GM12873 (cell line): Measurements from ENCODE around the gene SMU1.

Experiments
- TF ChIP-seq, protein P1 (sequence below): IDR thresholded peaks from 2 replicates; pipeline ENCODE4 v1.5.1; 2012; ENCODE audit warnings: low read depth, mild to moderate bottlenecking, moderate library complexity, low read length, control low read depth; ENCODE audit not compliant: insufficient read depth; ENCODE audit errors: missing control alignments

The SMU1 gene

DNA sequence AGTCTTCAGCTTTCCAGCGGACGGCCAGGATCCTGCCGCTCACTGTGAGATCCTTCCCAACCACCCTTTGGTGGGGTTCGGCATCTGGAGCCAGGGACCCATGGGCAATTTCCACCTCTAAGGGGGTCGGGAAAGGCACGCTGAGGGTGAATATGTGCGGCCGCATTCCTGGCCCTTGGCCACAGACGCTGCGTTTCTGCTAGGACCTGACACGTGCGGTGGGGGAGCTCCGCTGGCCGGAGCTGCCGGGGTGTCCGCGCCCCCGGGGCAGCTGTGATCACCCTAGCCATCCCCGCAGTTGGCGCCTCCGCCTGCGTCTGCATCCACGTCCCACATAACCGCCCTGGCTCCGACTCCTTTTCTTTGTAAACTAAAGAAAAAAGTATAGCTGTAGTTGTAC, 56.7 kb downstream of the SMU1 start:
- TF ChIP-seq, protein P1, sequence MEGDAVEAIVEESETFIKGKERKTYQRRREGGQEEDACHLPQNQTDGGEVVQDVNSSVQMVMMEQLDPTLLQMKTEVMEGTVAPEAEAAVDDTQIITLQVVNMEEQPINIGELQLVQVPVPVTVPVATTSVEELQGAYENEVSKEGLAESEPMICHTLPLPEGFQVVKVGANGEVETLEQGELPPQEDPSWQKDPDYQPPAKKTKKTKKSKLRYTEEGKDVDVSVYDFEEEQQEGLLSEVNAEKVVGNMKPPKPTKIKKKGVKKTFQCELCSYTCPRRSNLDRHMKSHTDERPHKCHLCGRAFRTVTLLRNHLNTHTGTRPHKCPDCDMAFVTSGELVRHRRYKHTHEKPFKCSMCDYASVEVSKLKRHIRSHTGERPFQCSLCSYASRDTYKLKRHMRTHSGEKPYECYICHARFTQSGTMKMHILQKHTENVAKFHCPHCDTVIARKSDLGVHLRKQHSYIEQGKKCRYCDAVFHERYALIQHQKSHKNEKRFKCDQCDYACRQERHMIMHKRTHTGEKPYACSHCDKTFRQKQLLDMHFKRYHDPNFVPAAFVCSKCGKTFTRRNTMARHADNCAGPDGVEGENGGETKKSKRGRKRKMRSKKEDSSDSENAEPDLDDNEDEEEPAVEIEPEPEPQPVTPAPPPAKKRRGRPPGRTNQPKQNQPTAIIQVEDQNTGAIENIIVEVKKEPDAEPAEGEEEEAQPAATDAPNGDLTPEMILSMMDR = no peak

DNA sequence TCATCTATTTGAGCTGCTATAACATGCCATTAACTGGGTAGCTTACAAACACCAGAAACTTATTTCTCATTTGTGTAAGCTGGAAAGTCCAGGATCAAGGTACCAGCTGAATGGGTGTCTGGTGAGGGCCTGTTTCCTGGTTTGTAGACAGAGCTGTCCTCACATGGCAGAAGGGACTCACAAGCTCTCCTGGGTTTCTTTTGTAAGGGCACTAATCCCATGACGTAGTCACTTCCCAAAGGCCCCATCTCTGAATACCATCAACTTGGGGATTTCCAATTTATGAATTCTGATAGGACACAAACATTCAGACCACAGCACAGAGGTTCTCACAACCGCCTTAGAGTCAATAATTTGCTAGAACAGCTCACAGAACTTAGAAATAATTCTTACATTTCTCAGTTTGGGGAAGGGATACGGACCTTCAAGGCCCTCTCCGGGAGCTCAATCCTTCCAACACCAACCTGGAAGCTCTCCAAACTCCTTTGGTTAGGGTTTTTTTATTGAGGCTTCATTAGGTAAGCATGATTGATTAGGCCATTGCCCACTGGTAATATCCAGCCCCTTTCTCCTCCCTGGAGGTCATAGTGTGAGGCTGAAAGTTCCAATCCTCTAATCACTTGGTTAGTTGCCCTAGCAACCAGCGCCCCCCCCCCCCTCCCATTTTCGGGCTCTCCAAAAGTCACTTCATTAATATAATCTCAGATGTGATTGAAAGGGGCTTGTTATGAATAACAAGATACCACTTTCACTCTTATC, 59.0 kb downstream of the SMU1 start:
- TF ChIP-seq, protein P1 = no peak

DNA sequence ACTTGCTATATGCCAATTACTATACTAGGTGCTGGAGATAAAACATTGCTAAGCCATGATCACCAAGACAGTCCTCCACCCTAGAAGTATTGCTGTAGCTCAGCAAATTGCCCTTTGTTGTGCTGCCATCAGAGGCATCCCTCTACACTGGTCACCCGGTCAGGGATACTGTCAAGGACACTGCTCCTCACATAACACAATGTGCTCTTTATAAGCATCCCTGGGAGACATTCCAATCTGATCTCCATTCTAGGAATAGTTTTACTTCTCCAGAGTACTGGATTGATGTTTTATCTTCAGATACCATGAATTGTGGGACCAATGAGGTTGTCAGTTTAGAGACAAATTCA, 61.8 kb downstream of the SMU1 start:
- TF ChIP-seq, protein P1 = no peak

DNA sequence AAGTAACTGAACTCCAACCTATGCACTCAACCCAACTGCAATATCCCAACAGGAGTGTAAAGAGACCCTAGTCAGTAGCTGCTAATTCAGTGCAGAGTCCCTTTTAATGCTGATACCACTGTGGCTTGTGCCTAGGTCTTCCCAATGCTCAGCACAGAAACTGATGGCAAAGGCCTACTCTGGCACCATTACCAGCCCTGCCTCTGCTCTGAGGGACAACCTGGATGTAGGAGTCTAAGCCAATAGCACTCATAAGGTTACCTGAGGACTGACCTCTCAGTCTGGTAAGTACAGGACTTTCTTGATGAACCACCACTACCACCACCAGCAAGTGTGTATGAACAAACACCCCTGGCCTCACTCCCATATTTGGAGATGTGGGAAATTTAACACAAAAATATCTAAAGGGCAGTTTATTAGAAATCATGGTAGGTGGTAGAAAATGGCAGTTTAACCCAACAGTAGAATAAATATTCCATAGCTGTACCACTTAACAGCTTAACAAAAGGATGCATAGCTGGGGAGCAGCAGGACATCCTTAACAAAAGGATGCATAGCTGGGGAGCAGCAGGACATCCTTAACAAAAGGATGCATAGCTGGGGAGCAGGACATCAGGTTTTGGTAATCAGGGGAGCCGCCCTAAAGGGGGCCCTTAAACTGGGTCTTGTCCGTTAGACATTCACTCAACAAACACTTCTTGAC, 62.4 kb downstream of the SMU1 start:
- TF ChIP-seq, protein P1 = no peak

DNA sequence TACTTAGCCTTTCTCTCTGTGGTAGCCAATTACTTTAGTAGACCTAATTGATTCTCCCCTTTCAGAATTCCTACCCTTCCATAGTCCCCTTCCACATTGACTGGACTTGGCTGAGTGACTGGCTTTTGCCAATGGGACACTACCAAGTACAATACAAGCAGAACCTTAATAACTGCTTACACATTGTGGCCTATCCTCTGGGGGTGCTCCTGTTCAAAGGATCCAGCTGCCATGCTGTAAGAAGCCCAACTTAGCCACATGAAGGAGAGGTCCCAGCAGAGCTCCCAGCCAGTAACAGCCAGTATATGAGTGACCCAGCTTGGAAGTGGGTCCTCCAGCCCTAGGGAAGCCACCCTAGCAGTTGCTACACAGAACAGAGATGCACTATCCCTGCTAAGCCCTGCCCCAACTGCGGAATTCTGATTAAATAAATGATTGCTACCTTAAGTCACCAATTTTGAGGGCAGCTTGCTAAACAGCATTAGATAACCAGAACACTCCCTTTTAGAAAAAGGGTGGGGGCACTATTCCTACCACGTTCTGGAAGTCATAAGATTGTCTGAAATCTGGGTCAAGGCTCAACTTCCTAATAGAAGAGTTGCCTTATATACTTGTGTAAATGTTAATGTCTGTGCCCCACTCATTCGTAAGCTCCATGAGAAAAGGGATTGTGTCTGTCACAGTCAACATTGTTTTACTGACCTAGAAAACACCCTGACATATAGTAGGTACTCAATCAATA, 64.0 kb downstream of the SMU1 start:
- TF ChIP-seq, protein P1 = no peak

DNA sequence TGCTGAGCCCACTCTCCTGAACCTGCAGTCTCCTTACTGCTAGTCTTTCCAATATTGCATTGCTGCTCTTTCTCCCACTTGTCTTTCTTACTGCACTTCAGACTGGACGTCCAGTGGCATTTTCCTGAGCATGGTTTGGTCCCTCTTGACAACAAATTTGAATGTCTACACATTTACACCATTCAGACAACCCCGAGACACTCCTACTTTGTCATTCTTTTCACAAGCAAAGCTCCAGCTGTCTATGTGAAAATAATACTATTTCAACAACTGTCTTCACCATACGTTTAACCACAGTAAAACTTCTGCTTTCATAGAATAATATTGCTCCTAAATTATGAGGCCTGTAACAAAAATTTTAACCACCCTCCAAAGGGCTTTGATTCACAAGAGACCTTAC, 64.6 kb downstream of the SMU1 start:
- TF ChIP-seq, protein P1 = no peak

DNA sequence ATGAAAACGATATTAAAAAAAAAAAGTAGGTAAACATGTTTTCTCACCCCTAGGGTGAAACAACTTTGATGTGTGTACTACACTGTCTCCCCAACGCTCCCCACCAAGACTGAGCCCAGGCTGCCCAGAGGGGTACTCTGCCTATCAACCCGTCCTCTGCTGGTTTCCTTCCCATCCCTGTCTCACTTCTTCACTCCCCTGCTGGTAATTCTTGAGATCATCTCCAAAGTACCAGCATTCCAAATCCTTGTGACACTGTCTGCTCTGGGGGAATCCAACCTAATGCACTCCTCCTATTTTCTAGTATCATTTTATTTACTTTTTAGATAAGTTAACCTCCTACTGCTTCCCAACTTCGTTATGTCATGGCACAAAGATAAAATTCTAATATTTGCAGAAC, 68.7 kb downstream of the SMU1 start:
- TF ChIP-seq, protein P1 = no peak
